ENCODE data around the gene TRAF3IP1.

- TF ChIP-seq, protein P1, sequence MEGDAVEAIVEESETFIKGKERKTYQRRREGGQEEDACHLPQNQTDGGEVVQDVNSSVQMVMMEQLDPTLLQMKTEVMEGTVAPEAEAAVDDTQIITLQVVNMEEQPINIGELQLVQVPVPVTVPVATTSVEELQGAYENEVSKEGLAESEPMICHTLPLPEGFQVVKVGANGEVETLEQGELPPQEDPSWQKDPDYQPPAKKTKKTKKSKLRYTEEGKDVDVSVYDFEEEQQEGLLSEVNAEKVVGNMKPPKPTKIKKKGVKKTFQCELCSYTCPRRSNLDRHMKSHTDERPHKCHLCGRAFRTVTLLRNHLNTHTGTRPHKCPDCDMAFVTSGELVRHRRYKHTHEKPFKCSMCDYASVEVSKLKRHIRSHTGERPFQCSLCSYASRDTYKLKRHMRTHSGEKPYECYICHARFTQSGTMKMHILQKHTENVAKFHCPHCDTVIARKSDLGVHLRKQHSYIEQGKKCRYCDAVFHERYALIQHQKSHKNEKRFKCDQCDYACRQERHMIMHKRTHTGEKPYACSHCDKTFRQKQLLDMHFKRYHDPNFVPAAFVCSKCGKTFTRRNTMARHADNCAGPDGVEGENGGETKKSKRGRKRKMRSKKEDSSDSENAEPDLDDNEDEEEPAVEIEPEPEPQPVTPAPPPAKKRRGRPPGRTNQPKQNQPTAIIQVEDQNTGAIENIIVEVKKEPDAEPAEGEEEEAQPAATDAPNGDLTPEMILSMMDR (IDR thresholded peaks at IDR 0.05) = no peak
- no peak for TF ChIP-seq POLR2A (IDR thresholded peaks at IDR 0.05)
These were observed 126.1 kb downstream of the TRAF3IP1 start for GRCh38 chr2:238446371-238446770.

Measured in testis (tissue), 2 donors.